Liver (tissue), 9 donors: ENCODE measurements around the gene TBX5. TPM values are rescaled to one million over a fixed set of nuclear protein-coding genes. Genes with fewer than 3 reads are reported as not detected.

Source experiments
- DNase-seq: peaks from one replicate; pipeline ENCODE4 v3.0.0-alpha.2; 2017; ENCODE audit warnings: low spot score
- H3K27ac ChIP-seq, 2 donors: one replicate each; pipeline ENCODE4 v1.7.0; 2013; ENCODE audit warnings: inconsistent platforms in 2 of 2, low read length in 2 of 2, control low read depth in 1 of 2, low read depth in 1 of 2, mild to moderate bottlenecking in 1 of 2
- H3K27me3 ChIP-seq, 4 donors: one replicate each; pipeline versions ENCODE4 v1.6.1 to v1.7.0; 2013; ENCODE audit warnings: low read length in 3 of 4, inconsistent platforms in 1 of 4, mild to moderate bottlenecking in 1 of 4, moderate library complexity in 1 of 4; ENCODE audit not compliant: control insufficient read depth in 4 of 4, insufficient read depth in 4 of 4
- H3K36me3 ChIP-seq, 4 donors: one replicate each; pipeline versions ENCODE4 v1.6.1 to v1.7.0; 2013; ENCODE audit warnings: low read length in 3 of 4, mild to moderate bottlenecking in 3 of 4, low read depth in 1 of 4, moderate library complexity in 1 of 4; ENCODE audit not compliant: control insufficient read depth in 4 of 4, insufficient read depth in 3 of 4
- H3K4me1 ChIP-seq, 4 donors: one replicate each; pipeline versions ENCODE4 v1.6.1 to v1.7.0; 2013; ENCODE audit warnings: low read length in 3 of 4, mild to moderate bottlenecking in 3 of 4, moderate library complexity in 1 of 4; ENCODE audit not compliant: control insufficient read depth in 4 of 4, insufficient read depth in 4 of 4
- H3K4me3 ChIP-seq, 3 donors: one replicate each; pipeline versions ENCODE4 v1.6.1 to v1.7.0; 2013; ENCODE audit warnings: low read length in 3 of 3, control low read depth in 1 of 3, low read depth in 1 of 3, mild to moderate bottlenecking in 1 of 3
- H3K9ac ChIP-seq, 2 donors: one replicate each; pipeline ENCODE4 v1.7.0; 2013; ENCODE audit warnings: low read length in 2 of 2, mild to moderate bottlenecking in 2 of 2, moderate library complexity in 2 of 2, control low read depth in 1 of 2, low read depth in 1 of 2
- H3K9me3 ChIP-seq, 4 donors: one replicate each; pipeline versions ENCODE4 v1.6.1 to v1.7.0; 2013; ENCODE audit warnings: low read length in 3 of 4; ENCODE audit not compliant: control insufficient read depth in 4 of 4
- ATF3 ChIP-seq: IDR thresholded peaks from 2 replicates; pipeline ENCODE4 v1.6.1; 2016; ENCODE audit warnings: antibody characterized with exemption
- CTCF ChIP-seq: fragments of 150-350 bp; IDR thresholded peaks from 2 replicates; pipeline ENCODE4 v1.5.1; 2017; ENCODE audit warnings: improper control_type of control experiment, low read depth, low read length; ENCODE audit not compliant: missing input control
- EGR1 ChIP-seq, 2 donors: IDR thresholded peaks; 2 replicates each; pipeline ENCODE4 v1.6.1; 2016 to 2018; ENCODE audit warnings: antibody characterized with exemption in 2 of 2, low read depth in 2 of 2
- FOXA1 ChIP-seq: IDR thresholded peaks from 2 replicates; pipeline ENCODE4 v1.6.1; 2016; ENCODE audit warnings: antibody characterized with exemption
- FOXA2 ChIP-seq: IDR thresholded peaks from 2 replicates; pipeline ENCODE4 v1.6.1; 2016; ENCODE audit warnings: antibody characterized with exemption
- GABPA ChIP-seq, 2 donors: IDR thresholded peaks in 1 of 2; conservative IDR thresholded peaks in 1 of 2; 2 replicates each; pipeline ENCODE4 v1.6.1; 2016; ENCODE audit warnings: antibody characterized with exemption in 2 of 2, mild to moderate bottlenecking in 1 of 2, moderate library complexity in 1 of 2
- HNF4A ChIP-seq, 2 donors: conservative IDR thresholded peaks; 2 replicates each; pipeline ENCODE4 v1.6.1; 2016; ENCODE audit warnings: antibody characterized with exemption in 2 of 2, mild to moderate bottlenecking in 2 of 2
- HNF4G ChIP-seq: IDR thresholded peaks from 2 replicates; pipeline ENCODE4 v1.6.1; 2016; ENCODE audit warnings: antibody characterized with exemption
- JUND ChIP-seq, 2 donors: IDR thresholded peaks; 2 replicates each; pipeline ENCODE4 v1.6.1; 2016; ENCODE audit warnings: antibody characterized with exemption in 2 of 2
- MAX ChIP-seq: IDR thresholded peaks from 2 replicates; pipeline ENCODE4 v1.6.1; 2016; ENCODE audit warnings: antibody characterized with exemption
- NR2F2 ChIP-seq: IDR thresholded peaks from 2 replicates; pipeline ENCODE4 v1.6.1; 2016; ENCODE audit warnings: antibody characterized with exemption
- RAD21 ChIP-seq, 2 donors: IDR thresholded peaks; 2 replicates each; pipeline ENCODE4 v1.6.1; 2016; ENCODE audit warnings: antibody characterized with exemption in 2 of 2, mild to moderate bottlenecking in 2 of 2
- REST ChIP-seq: IDR thresholded peaks from 2 replicates; pipeline ENCODE4 v1.6.1; 2016; ENCODE audit warnings: antibody characterized with exemption, mild to moderate bottlenecking
- RXRA ChIP-seq, 2 donors: IDR thresholded peaks; 2 replicates each; pipeline ENCODE4 v1.6.1; 2017 to 2018; ENCODE audit warnings: antibody characterized with exemption in 2 of 2, mild to moderate bottlenecking in 1 of 2
- SP1 ChIP-seq: IDR thresholded peaks from 2 replicates; pipeline ENCODE4 v1.6.1; 2018; ENCODE audit warnings: antibody characterized with exemption, mild to moderate bottlenecking
- TAF1 ChIP-seq: conservative IDR thresholded peaks from 2 replicates; pipeline ENCODE4 v1.6.1; 2016; ENCODE audit warnings: antibody characterized with exemption, mild to moderate bottlenecking
- YY1 ChIP-seq: IDR thresholded peaks from 2 replicates; pipeline ENCODE4 v1.6.1; 2016; ENCODE audit warnings: antibody characterized with exemption, mild to moderate bottlenecking
- ZBTB33 ChIP-seq: IDR thresholded peaks from 2 replicates; pipeline ENCODE4 v1.6.1; 2016; ENCODE audit warnings: antibody characterized with exemption
- WGBS: extraction: QIAGEN DNeasy Blood & Tissue Kit; methylation state at CpG from one replicate; pipeline ENCODE4 v1.1.7; 2013; 5-methylcytosine and 5-hydroxymethylcytosine counted together
- polyA plus RNA-seq, 2 donors: library from polyadenylated mRNA; stranded (reverse) in 1 of 2; unstranded in 1 of 2; fragments of 200-250 nt in 1 of 2; fragments of >200 nt in 1 of 2; fragmentation: Nextera tagmentation in 1 of 2; extraction: Ambion mirVana in 1 of 2; gene quantifications; one replicate each; pipeline versions ENCODE4 v1.2.1 to v1.2.3, GENCODE V29; 2013 to 2015
- total RNA-seq, 2 donors: library from RNA; depleted of rRNA; stranded (reverse); fragments of >200 nt; gene quantifications; one replicate each; pipeline ENCODE4 v1.2.3, GENCODE V29; 2014
- donor health status: healthy.
- donor health status: healthy.
- donor health status: healthy.
- donor health status: healthy.
- donor health status: healthy.

The TBX5 gene
- total and polyA plus RNA-seq, 4 donors: 0.03 TPM; not detected in 3

- TF ChIP-seq REST: no peak
- TF ChIP-seq SP1: no peak
- no peak for TF ChIP-seq EGR1 (IDR thresholded peaks at IDR 0.05; ENCODE audit: low read depth in 2 of 2)
Measured at GRCh38 chr12:114407842-114408411, 2.0 kb upstream of the TBX5 start (continued).

- Histone ChIP-seq H3K4me1 (peaks cover 6 to 10% (median 9%) of the 10 kb centered on the region in 4 donors), H3K9ac (no peak overlapping the region), H3K27me3 (peaks cover 10 to 40% (median 33%) of the 10 kb centered on the region in 4 donors), H3K36me3 (no peaks in the 10 kb centered on the region), H3K27ac (no peak overlapping the region), H3K9me3 (no peaks in the 10 kb centered on the region), H3K4me3 (no peak overlapping the region)
- DNase-seq: no peak
- TF ChIP-seq SP1: no peak
- TF ChIP-seq TAF1: no peak
- no peak for TF ChIP-seq ATF3
- TF ChIP-seq GABPA (IDR thresholded peaks at IDR 0.05 in 1 of 2, conservative IDR thresholded peaks at IDR 0.05 in 1 of 2): no peak
- no peak for TF ChIP-seq HNF4A (conservative IDR thresholded peaks at IDR 0.05)
- TF ChIP-seq NR2F2: no peak
- TF ChIP-seq MAX: no peak
- TF ChIP-seq CTCF: no peak
- no peak for TF ChIP-seq RAD21 (IDR thresholded peaks at IDR 0.05)
- TF ChIP-seq REST: no peak
- TF ChIP-seq YY1: no peak
- no peak for TF ChIP-seq FOXA1
- no peak for TF ChIP-seq FOXA2
- no peak for TF ChIP-seq ZBTB33
- TF ChIP-seq RXRA (IDR thresholded peaks at IDR 0.05): no peak
- no peak for TF ChIP-seq HNF4G
- no peak for TF ChIP-seq EGR1 (IDR thresholded peaks at IDR 0.05; ENCODE audit: low read depth in 2 of 2)
- TF ChIP-seq JUND (IDR thresholded peaks at IDR 0.05): no peak
- 26% methylated on average over 12 of the region's 12 CpGs for WGBS
Measured at GRCh38 chr12:114406984-114407841, 1.3 kb upstream of the TBX5 start.
